OCI-LY1 (cell line): Measurements from ENCODE around the gene ASB6.
"Not testable (repeated sequence)": the region's sequence is repeated elsewhere in the genome, so short reads cannot be mapped to it uniquely, and the experiment has no call there.

Experiments used
- H2AFZ ChIP-seq: fragments of 200-600 bp; sonication (generic), shearing (Covaris generic); 2 replicates; pipeline ENCODE4 v1.6.0; 2014; ENCODE audit warnings: antibody characterized with exemption, mild to moderate bottlenecking, low read length
- H3F3A ChIP-seq: fragments of 200-600 bp; sonication (generic), shearing (Covaris generic); 2 replicates; pipeline ENCODE4 v1.6.0; 2014; ENCODE audit warnings: mild to moderate bottlenecking, antibody characterized with exemption, low read length, moderate library complexity; ENCODE audit not compliant: insufficient read depth
- H3K27ac ChIP-seq: fragments of 200-600 bp; sonication (generic); 2 replicates; pipeline ENCODE4 v1.5.1; 2014; ENCODE audit warnings: low read length, mixed run types, mild to moderate bottlenecking, low read depth; ENCODE audit not compliant: poor library complexity, severe bottlenecking
- H3K27me3 ChIP-seq: fragments of 200-600 bp; sonication (generic); 2 replicates; pipeline ENCODE4 v1.6.0; 2014; ENCODE audit warnings: antibody characterized with exemption, mild to moderate bottlenecking, low read length, moderate library complexity; ENCODE audit not compliant: insufficient read depth
- H3K36me3 ChIP-seq: fragments of 200-600 bp; sonication (generic); 2 replicates; pipeline ENCODE4 v1.6.1; 2014; ENCODE audit warnings: mild to moderate bottlenecking, antibody characterized with exemption, low read length, moderate library complexity, mixed read lengths; ENCODE audit not compliant: insufficient read depth
- H3K4me1 ChIP-seq: fragments of 200-600 bp; sonication (generic); 2 replicates; pipeline ENCODE4 v1.5.1; 2014; ENCODE audit warnings: mild to moderate bottlenecking, low read length, moderate library complexity; ENCODE audit not compliant: insufficient read depth, severe bottlenecking
- H3K4me2 ChIP-seq: fragments of 200-600 bp; sonication (generic), shearing (Covaris generic); 2 replicates; pipeline ENCODE4 v1.6.1; 2014; ENCODE audit warnings: low read length
- H3K4me3 ChIP-seq: fragments of 200-600 bp; sonication (generic); 2 replicates; pipeline ENCODE4 v1.5.1; 2014; ENCODE audit warnings: low read length, low read depth, mild to moderate bottlenecking, mixed read lengths; ENCODE audit not compliant: poor library complexity, severe bottlenecking
- H3K79me2 ChIP-seq: fragments of 200-600 bp; shearing (Covaris generic); 2 replicates; pipeline ENCODE4 v1.6.1; 2016; ENCODE audit warnings: mixed run types, low read length, mixed read lengths; ENCODE audit not compliant: insufficient read depth
- H3K9ac ChIP-seq: fragments of 200-600 bp; sonication (generic), shearing (Covaris generic); 2 replicates; pipeline ENCODE4 v1.6.1; 2014; ENCODE audit warnings: mild to moderate bottlenecking, low read length, mixed read lengths
- H3K9me2 ChIP-seq: fragments of 200-600 bp; sonication (generic), shearing (Covaris generic); 2 replicates; pipeline ENCODE4 v1.6.1; 2014; ENCODE audit warnings: low read depth, mild to moderate bottlenecking, low read length, mixed read lengths
- H3K9me3 ChIP-seq: fragments of 200-600 bp; shearing (Covaris generic); 2 replicates; pipeline ENCODE4 v1.6.1; 2014; ENCODE audit warnings: low read length, mixed read lengths
- H4K20me1 ChIP-seq: fragments of 200-600 bp; sonication (generic), shearing (Covaris generic); 2 replicates; pipeline ENCODE4 v1.6.0; 2016; ENCODE audit warnings: mild to moderate bottlenecking, low read length; ENCODE audit not compliant: insufficient read depth
- CTCF ChIP-seq: fragments of 200-600 bp; sonication (generic), shearing (Covaris generic); IDR thresholded peaks from 2 replicates; pipeline ENCODE4 v1.5.1; 2017; ENCODE audit warnings: mild to moderate bottlenecking, antibody characterized with exemption, low read length, moderate library complexity, mixed read lengths
- EZH2 ChIP-seq: fragments of 200-600 bp; sonication (generic), shearing (Covaris generic); IDR thresholded peaks from 2 replicates; pipeline ENCODE4 v1.8.0; 2017; ENCODE audit warnings: borderline replicate concordance, mixed run types, mild to moderate bottlenecking, antibody characterized with exemption, low read length, moderate library complexity, mixed read lengths

The ASB6 gene

GRCh38 chr9:129665814-129666520 lies 24.0 kb upstream of the ASB6 start:
- H3F3A ChIP-seq: no peaks in the 10 kb centered on the region
- no peaks in the 10 kb centered on the region for H3K9me3 ChIP-seq
- no peak overlapping the region for H3K4me3 ChIP-seq
- no peak overlapping the region for H3K27ac ChIP-seq
- H3K4me1 ChIP-seq: no peaks in the 10 kb centered on the region
- peaks cover 3% of the 10 kb centered on the region; the same call in 1 of the 2 replicates for H3K27me3 ChIP-seq
- H3K36me3 ChIP-seq: no peaks in the 10 kb centered on the region
- H2AFZ ChIP-seq: no peak overlapping the region
- TF ChIP-seq CTCF: no peak
- TF ChIP-seq EZH2: no peak
- no peaks in the 10 kb centered on the region for H3K79me2 ChIP-seq
- no peaks in the 10 kb centered on the region for H3K9me2 ChIP-seq
- H4K20me1 ChIP-seq: no peaks in the 10 kb centered on the region
- no peak overlapping the region for H3K4me2 ChIP-seq
- no peak overlapping the region for H3K9ac ChIP-seq

- Histone ChIP-seq H3K4me3 (no peak within 1 kb of the TSS), H3K4me2 (no peak within 1 kb of the TSS), H3K27me3 (peaks cover 3% of the 10 kb centered on the region; the same call in 1 of the 2 replicates), H2AFZ (no peak within 1 kb of the TSS), H3K4me1 (no peaks in the 10 kb centered on the region), H4K20me1 (no peaks in the 10 kb centered on the region), H3K36me3 (no peaks in the 10 kb centered on the region), H3F3A (no peaks in the 10 kb centered on the region), H3K9me2 (no peaks in the 10 kb centered on the region), H3K79me2 (no peaks in the 10 kb centered on the region), H3K9me3 (no peaks in the 10 kb centered on the region), H3K9ac (no peak within 1 kb of the TSS), H3K27ac (no peak within 1 kb of the TSS)
- TF ChIP-seq EZH2: no peak
- no peak for TF ChIP-seq CTCF
These were observed 23.4 kb upstream of the ASB6 start, which contains the start of gene PRRX2 for GRCh38 chr9:129665389-129665775. Gene PRRX2 (plus strand): TSS chr9:129665647. CDS start chr9:129665868, 221 bp downstream.

GRCh38 chr9:129664746-129665388 lies 22.9 kb upstream of the ASB6 start:
- H3K27ac ChIP-seq: no peak overlapping the region
- H3K27me3 ChIP-seq: peaks cover 3% of the 10 kb centered on the region; the same call in 1 of the 2 replicates
- H3K9me2 ChIP-seq: no peaks in the 10 kb centered on the region
- no peaks in the 10 kb centered on the region for H3K4me1 ChIP-seq
- H3F3A ChIP-seq: no peaks in the 10 kb centered on the region
- H4K20me1 ChIP-seq: no peaks in the 10 kb centered on the region
- H3K4me2 ChIP-seq: no peak overlapping the region
- no peaks in the 10 kb centered on the region for H3K36me3 ChIP-seq
- TF ChIP-seq CTCF (no peak), EZH2 (no peak)
- no peak overlapping the region for H2AFZ ChIP-seq
- H3K79me2 ChIP-seq: no peaks in the 10 kb centered on the region
- no peak overlapping the region for H3K4me3 ChIP-seq
- no peaks in the 10 kb centered on the region for H3K9me3 ChIP-seq
- H3K9ac ChIP-seq: no peak overlapping the region

GRCh38 chr9:129662239-129662638 lies 20.3 kb upstream of the ASB6 start:
- not testable (repeated sequence) for H3K4me2 ChIP-seq, H3K9me3 ChIP-seq, H3K36me3 ChIP-seq, H3K9me2 ChIP-seq, H2AFZ ChIP-seq, H3K27me3 ChIP-seq, H3F3A ChIP-seq, H3K4me3 ChIP-seq, H4K20me1 ChIP-seq, H3K27ac ChIP-seq, H3K4me1 ChIP-seq, H3K9ac ChIP-seq, H3K79me2 ChIP-seq
